Naive thymus-derived CD4-positive, alpha-beta T cell (primary cell): ENCODE data around the gene MPRIP. TPM values are rescaled to one million over a fixed set of nuclear protein-coding genes. Genes with fewer than 3 reads are reported as not detected.

Experiments used
- ATAC-seq: fragments of 150-1000 bp; cut with Tn5 transposase; 2 replicates; pipeline ENCODE4 v1.10.0; 2021; ENCODE audit warnings: mild to moderate bottlenecking, moderate library complexity
- CTCF ChIA-PET: fragments of 350-600 bp; sonication (Branson Sonifier 250); formaldehyde crosslinking; loops from one replicate; lab custom pipeline; 2021; ENCODE audit warnings: antibody characterized with exemption; lab: Charles Lee
- POLR2A ChIA-PET: fragments of 350-600 bp; sonication (Branson Sonifier 250); formaldehyde crosslinking; loops from one replicate; lab custom pipeline; 2021; ENCODE audit warnings: antibody characterized with exemption, inconsistent platforms; lab: Charles Lee
- DNase-seq, 9 donors: peaks; one replicate each; pipeline versions ENCODE4 v3.0.0 to v3.0.0-alpha.2; 2020 to 2022; ENCODE audit warnings: mixed read lengths in 1 of 9
- H3K27ac ChIP-seq: one replicate; pipeline ENCODE4 v1.7.0; 2013; ENCODE audit warnings: mild to moderate bottlenecking, low read depth, low read length, moderate library complexity
- H3K27me3 ChIP-seq, 2 donors: one replicate each; pipeline ENCODE4 v1.7.0; 2013; ENCODE audit warnings: low read length in 2 of 2, mild to moderate bottlenecking in 2 of 2, moderate library complexity in 2 of 2; ENCODE audit not compliant: control insufficient read depth in 2 of 2, insufficient read depth in 2 of 2
- H3K36me3 ChIP-seq, 3 experiments: 1 replicate in 2 of 3; 2 replicates in 1 of 3; pipeline ENCODE4 v1.7.0; 2013; ENCODE audit warnings: low read length in 3 of 3, mild to moderate bottlenecking in 3 of 3, moderate library complexity in 1 of 3; ENCODE audit not compliant: insufficient read depth in 3 of 3, control insufficient read depth in 2 of 3
- H3K4me1 ChIP-seq, 2 donors: one replicate each; pipeline ENCODE4 v1.7.0; 2013; ENCODE audit warnings: low read length in 2 of 2, mild to moderate bottlenecking in 2 of 2, moderate library complexity in 1 of 2; ENCODE audit not compliant: control insufficient read depth in 2 of 2, insufficient read depth in 2 of 2
- H3K4me3 ChIP-seq: 2 replicates; pipeline ENCODE4 v1.7.0; 2013; ENCODE audit warnings: mild to moderate bottlenecking, low read length
- H3K9me3 ChIP-seq, 3 experiments: 1 replicate in 2 of 3; 2 replicates in 1 of 3; pipeline ENCODE4 v1.7.0; 2013; ENCODE audit warnings: low read length in 3 of 3; ENCODE audit not compliant: control insufficient read depth in 2 of 3
- H3K27ac Mint-ChIP-seq, 9 donors: one replicate each; pipeline ENCODE4 v1.8.0; 2020 to 2022; ENCODE audit warnings: mixed read lengths in 9 of 9, mild to moderate bottlenecking in 8 of 9, moderate library complexity in 5 of 9, inconsistent platforms in 2 of 9
- H3K27me3 Mint-ChIP-seq, 5 donors: one replicate each; pipeline ENCODE4 v1.8.0; 2021 to 2022; ENCODE audit warnings: mixed read lengths in 5 of 5, mild to moderate bottlenecking in 1 of 5
- H3K36me3 Mint-ChIP-seq, 5 donors: one replicate each; pipeline ENCODE4 v1.8.0; 2020 to 2022; ENCODE audit warnings: mixed read lengths in 5 of 5, mild to moderate bottlenecking in 3 of 5, inconsistent platforms in 1 of 5
- H3K4me1 Mint-ChIP-seq, 7 donors: one replicate each; pipeline ENCODE4 v1.8.0; 2020 to 2022; ENCODE audit warnings: mixed read lengths in 7 of 7, mild to moderate bottlenecking in 3 of 7, inconsistent platforms in 1 of 7
- H3K4me3 Mint-ChIP-seq, 10 donors: one replicate each; pipeline ENCODE4 v1.8.0; 2020 to 2022; ENCODE audit warnings: mild to moderate bottlenecking in 10 of 10, mixed read lengths in 10 of 10, moderate library complexity in 6 of 10, inconsistent platforms in 2 of 10
- H3K9me3 Mint-ChIP-seq, 11 donors: one replicate each; pipeline ENCODE4 v1.8.0; 2020 to 2022; ENCODE audit warnings: mixed read lengths in 11 of 11, mild to moderate bottlenecking in 4 of 11, inconsistent platforms in 1 of 11, moderate library complexity in 1 of 11
- intact Hi-C, 2 donors: fragments of 100-400 bp; cut with micrococcal nuclease; formaldehyde crosslinking; loops; one replicate each; pipeline ENCODE4 v1.15.1; 2023
- polyA plus RNA-seq, 2 donors: library from polyadenylated mRNA; unstranded; fragments of 300-500 nt; fragmentation: Illumina TruSeq; gene quantifications; one replicate each; pipeline ENCODE4 v1.2.3, GENCODE V29; 2021
- total RNA-seq, 6 experiments: library from RNA in 5 of 6; stranded (reverse) in 5 of 6; gene quantifications; 1 replicate in 5 of 6; 2 replicates in 1 of 6; pipeline ENCODE4 v1.2.3 and lab custom pipeline; 2021 to 2026

MPRIP gene
- total and polyA plus RNA-seq, 7 experiments from 2014 or later, result 18.6 to 259 (median 196) TPM

GRCh38 chr17:17103160-17103559, 60.9 kb downstream of the MPRIP start:
- no peak for ATAC-seq
- peaks cover 1 to 8% of the 10 kb centered on the region in 2 donors for H3K4me1 ChIP-seq
- H3K9me3 Mint-ChIP-seq, result no peaks in the 10 kb centered on the region
- H3K4me3 Mint-ChIP-seq, result no peak overlapping the region
- no peaks in the 10 kb centered on the region for H3K9me3 ChIP-seq
- intact Hi-C loops, result no loop called here
- H3K36me3 ChIP-seq, result peaks cover 0 to 13% (median 0%) of the 10 kb centered on the region in 3 experiments
- no peaks in the 10 kb centered on the region for H3K27me3 ChIP-seq
- no peak for DNase-seq
- H3K27ac ChIP-seq, result no peak overlapping the region
- peak overlapping the region in 2 of 9 donors; percentile 28 to 38 for H3K27ac Mint-ChIP-seq
- ChIA-PET POLR2A (no interaction called here), CTCF (no interaction called here)
- H3K27me3 Mint-ChIP-seq, result no peaks in the 10 kb centered on the region
- no peak overlapping the region for H3K4me3 ChIP-seq
- peaks cover 16 to 39% (median 36%) of the 10 kb centered on the region in 7 donors for H3K4me1 Mint-ChIP-seq
- peaks cover 0 to 10% (median 0%) of the 10 kb centered on the region in 5 donors for H3K36me3 Mint-ChIP-seq

- no peaks in the 10 kb centered on the region for H3K9me3 Mint-ChIP-seq
- H3K4me3 ChIP-seq, result no peak overlapping the region
- intact Hi-C loops, result no loop called here
- CTCF ChIA-PET, result no interaction called here
- POLR2A ChIA-PET, result no interaction called here
- no peaks in the 10 kb centered on the region for H3K27me3 ChIP-seq
- peak overlapping the region in 5 of 9 donors; percentile 28 to 88 (median 62) for H3K27ac Mint-ChIP-seq
- no peak overlapping the region for H3K4me3 Mint-ChIP-seq
- H3K27me3 Mint-ChIP-seq, result no peaks in the 10 kb centered on the region
- H3K36me3 ChIP-seq, result peaks cover 0 to 13% (median 0%) of the 10 kb centered on the region in 3 experiments
- H3K27ac ChIP-seq, result no peak overlapping the region
- DNase-seq (no peak), ATAC-seq (no peak)
- H3K4me1 ChIP-seq, result peaks cover 9 to 16% of the 10 kb centered on the region in 2 donors
- H3K9me3 ChIP-seq, result no peaks in the 10 kb centered on the region
- peaks cover 0 to 10% (median 0%) of the 10 kb centered on the region in 5 donors for H3K36me3 Mint-ChIP-seq
- peaks cover 24 to 48% (median 44%) of the 10 kb centered on the region in 7 donors for H3K4me1 Mint-ChIP-seq
Measured at GRCh38 chr17:17104036-17104435, 61.8 kb downstream of the MPRIP start.

DNA sequence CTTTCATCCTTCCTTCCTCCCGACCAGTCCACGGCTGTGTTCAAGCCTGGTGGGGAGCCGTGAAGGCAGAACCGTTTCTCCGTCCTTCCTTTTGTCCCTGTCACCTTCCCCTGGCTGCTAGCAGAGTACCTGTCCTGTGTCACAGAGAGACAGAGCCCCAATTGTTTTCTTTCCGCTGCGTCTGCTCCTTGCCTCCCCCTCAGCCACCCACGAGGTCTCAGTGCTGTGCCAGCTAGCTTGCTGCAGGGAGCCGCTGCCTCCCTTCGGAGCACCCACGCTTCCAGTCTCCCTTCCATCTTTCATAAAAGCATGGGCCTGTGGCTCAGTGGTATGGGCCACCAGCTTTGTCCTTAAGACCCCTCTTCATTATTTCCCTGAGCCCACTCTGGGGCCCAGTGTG, 62.2 kb downstream of the MPRIP start:
- intact Hi-C loops, result no loop called here
- Mint-ChIP-seq H3K27me3 (no peaks in the 10 kb centered on the region), H3K4me1 (peaks cover 28 to 52% (median 49%) of the 10 kb centered on the region in 7 donors), H3K27ac (peak overlapping the region in 5 of 9 donors; percentile 28 to 84 (median 61)), H3K9me3 (no peaks in the 10 kb centered on the region), H3K36me3 (peaks cover 0 to 10% (median 0%) of the 10 kb centered on the region in 5 donors), H3K4me3 (no peak overlapping the region)
- H3K27me3 ChIP-seq, result no peaks in the 10 kb centered on the region
- ChIA-PET POLR2A (no interaction called here), CTCF (no interaction called here)
- no peak overlapping the region for H3K27ac ChIP-seq
- H3K36me3 ChIP-seq, result peaks cover 0 to 13% (median 0%) of the 10 kb centered on the region in 3 experiments
- H3K9me3 ChIP-seq, result no peaks in the 10 kb centered on the region
- H3K4me1 ChIP-seq, result peaks cover 13 to 20% of the 10 kb centered on the region in 2 donors
- no peak overlapping the region for H3K4me3 ChIP-seq
- no peak for DNase-seq
- no peak for ATAC-seq

GRCh38 chr17:17105976-17106375, 63.7 kb downstream of the MPRIP start:
- no peak overlapping the region for H3K4me3 Mint-ChIP-seq
- CTCF ChIA-PET, result no interaction called here

GRCh38 chr17:17106756-17107155, 64.5 kb downstream of the MPRIP start:
- Mint-ChIP-seq H3K36me3 (peaks cover 0 to 10% (median 0%) of the 10 kb centered on the region in 5 donors), H3K9me3 (no peaks in the 10 kb centered on the region), H3K27ac (peak overlapping the region in 8 of 9 donors; percentile 54 to 80 (median 67)), H3K4me1 (peaks cover 41 to 73% (median 70%) of the 10 kb centered on the region in 7 donors), H3K27me3 (no peaks in the 10 kb centered on the region), H3K4me3 (no peak overlapping the region)
- no peaks in the 10 kb centered on the region for H3K9me3 ChIP-seq
- CTCF ChIA-PET, result interaction anchor here (0.6 kb wide), 1 partner anchor 207 kb away, joined by 3 read pairs; no protein-coding TSS in a partner anchor
- DNase-seq, result no peak
- H3K27me3 ChIP-seq, result no peaks in the 10 kb centered on the region
- ATAC-seq, result no peak
- POLR2A ChIA-PET, result interaction anchor here (2.1 kb wide), 1 partner anchor 13 kb away, joined by 6 read pairs; no protein-coding TSS in a partner anchor
- H3K4me1 ChIP-seq, result peaks cover 28 to 35% of the 10 kb centered on the region in 2 donors
- intact Hi-C loops, result no loop called here
- no peak overlapping the region for H3K4me3 ChIP-seq
- peaks cover 0 to 13% (median 0%) of the 10 kb centered on the region in 3 experiments for H3K36me3 ChIP-seq
- H3K27ac ChIP-seq, result no peak overlapping the region

More at GRCh38 chr17:17105976-17106375, 63.7 kb downstream of the MPRIP start:
- DNase-seq (no peak), ATAC-seq (no peak)
- H3K27ac ChIP-seq, result no peak overlapping the region
- Mint-ChIP-seq H3K9me3 (no peaks in the 10 kb centered on the region), H3K27me3 (no peaks in the 10 kb centered on the region), H3K36me3 (peaks cover 0 to 10% (median 0%) of the 10 kb centered on the region in 5 donors), H3K4me1 (peaks cover 41 to 67% (median 64%) of the 10 kb centered on the region in 7 donors), H3K27ac (peak overlapping the region in 8 of 9 donors; percentile 14 to 79 (median 54))
- H3K4me3 ChIP-seq, result no peak overlapping the region
- H3K27me3 ChIP-seq, result no peaks in the 10 kb centered on the region
- intact Hi-C loops, result no loop called here
- peaks cover 0 to 13% (median 0%) of the 10 kb centered on the region in 3 experiments for H3K36me3 ChIP-seq
- POLR2A ChIA-PET, result no interaction called here
- H3K9me3 ChIP-seq, result no peaks in the 10 kb centered on the region
- peaks cover 28 to 35% of the 10 kb centered on the region in 2 donors for H3K4me1 ChIP-seq

DNA sequence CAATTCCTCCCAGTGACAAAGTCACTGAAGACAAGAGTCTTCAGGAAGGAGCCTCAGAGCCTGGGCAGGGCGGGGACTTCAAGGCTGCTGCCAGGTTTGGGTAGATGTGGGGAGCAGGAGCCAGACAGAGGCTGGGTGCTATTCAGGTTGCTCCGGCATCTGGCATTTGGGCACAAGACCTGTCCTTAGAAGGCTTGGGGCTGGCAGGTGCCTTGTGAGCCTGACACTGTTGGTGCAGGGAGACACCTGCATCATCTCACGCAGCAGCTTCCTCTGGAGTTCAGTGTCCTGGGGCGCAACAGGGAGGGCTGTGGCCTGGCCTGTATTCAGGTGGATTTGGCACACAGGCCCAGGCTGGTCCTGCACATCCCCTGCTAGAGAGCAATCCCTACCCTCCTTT, 65.0 kb downstream of the MPRIP start:
- Mint-ChIP-seq H3K27me3 (no peaks in the 10 kb centered on the region), H3K36me3 (peaks cover 0 to 10% (median 0%) of the 10 kb centered on the region in 5 donors), H3K9me3 (no peaks in the 10 kb centered on the region), H3K4me3 (no peak overlapping the region), H3K27ac (peak overlapping the region in 8 of 9 donors; percentile 46 to 80 (median 64)), H3K4me1 (peaks cover 41 to 77% (median 71%) of the 10 kb centered on the region in 7 donors)
- ATAC-seq (no peak), DNase-seq (no peak)
- Histone ChIP-seq H3K27me3 (no peaks in the 10 kb centered on the region), H3K9me3 (no peaks in the 10 kb centered on the region), H3K27ac (no peak overlapping the region), H3K36me3 (peaks cover 0 to 13% (median 0%) of the 10 kb centered on the region in 3 experiments), H3K4me3 (no peak overlapping the region), H3K4me1 (peaks cover 28 to 35% of the 10 kb centered on the region in 2 donors)
- ChIA-PET POLR2A (interaction anchor here (2.1 kb wide), 1 partner anchor 13 kb away, joined by 6 read pairs; no protein-coding TSS in a partner anchor), CTCF (interaction anchor here (0.6 kb wide), 1 partner anchor 207 kb away, joined by 3 read pairs; no protein-coding TSS in a partner anchor)
- intact Hi-C loops, result no loop called here
